Liver (tissue), 3 donors: Measurements from ENCODE around the gene PTPRD.

Source experiments
- MAX ChIP-seq: IDR thresholded peaks from 2 replicates; pipeline ENCODE4 v1.6.1; 2016; ENCODE audit warnings: antibody characterized with exemption
- RAD21 ChIP-seq, 2 donors: IDR thresholded peaks; 2 replicates each; pipeline ENCODE4 v1.6.1; 2016; ENCODE audit warnings: antibody characterized with exemption in 2 of 2, mild to moderate bottlenecking in 2 of 2
- SP1 ChIP-seq: IDR thresholded peaks from 2 replicates; pipeline ENCODE4 v1.6.1; 2018; ENCODE audit warnings: antibody characterized with exemption, mild to moderate bottlenecking
- YY1 ChIP-seq: IDR thresholded peaks from 2 replicates; pipeline ENCODE4 v1.6.1; 2016; ENCODE audit warnings: antibody characterized with exemption, mild to moderate bottlenecking
- TF ChIP-seq, protein P1 (sequence below): fragments of 150-350 bp; IDR thresholded peaks from 2 replicates; pipeline ENCODE4 v1.5.1; 2017; ENCODE audit warnings: improper control_type of control experiment, low read depth, low read length; ENCODE audit not compliant: missing input control
- TF ChIP-seq, protein P2 (sequence below): IDR thresholded peaks from 2 replicates; pipeline ENCODE4 v1.6.1; 2016; ENCODE audit warnings: antibody characterized with exemption, mild to moderate bottlenecking
- donor health status: healthy.
- donor health status: healthy.

GRCh38 chr9:8685825-8686224 lies 1927.0 kb downstream of the PTPRD start:
- TF ChIP-seq, protein P1, sequence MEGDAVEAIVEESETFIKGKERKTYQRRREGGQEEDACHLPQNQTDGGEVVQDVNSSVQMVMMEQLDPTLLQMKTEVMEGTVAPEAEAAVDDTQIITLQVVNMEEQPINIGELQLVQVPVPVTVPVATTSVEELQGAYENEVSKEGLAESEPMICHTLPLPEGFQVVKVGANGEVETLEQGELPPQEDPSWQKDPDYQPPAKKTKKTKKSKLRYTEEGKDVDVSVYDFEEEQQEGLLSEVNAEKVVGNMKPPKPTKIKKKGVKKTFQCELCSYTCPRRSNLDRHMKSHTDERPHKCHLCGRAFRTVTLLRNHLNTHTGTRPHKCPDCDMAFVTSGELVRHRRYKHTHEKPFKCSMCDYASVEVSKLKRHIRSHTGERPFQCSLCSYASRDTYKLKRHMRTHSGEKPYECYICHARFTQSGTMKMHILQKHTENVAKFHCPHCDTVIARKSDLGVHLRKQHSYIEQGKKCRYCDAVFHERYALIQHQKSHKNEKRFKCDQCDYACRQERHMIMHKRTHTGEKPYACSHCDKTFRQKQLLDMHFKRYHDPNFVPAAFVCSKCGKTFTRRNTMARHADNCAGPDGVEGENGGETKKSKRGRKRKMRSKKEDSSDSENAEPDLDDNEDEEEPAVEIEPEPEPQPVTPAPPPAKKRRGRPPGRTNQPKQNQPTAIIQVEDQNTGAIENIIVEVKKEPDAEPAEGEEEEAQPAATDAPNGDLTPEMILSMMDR, result no peak
- no peak for TF ChIP-seq MAX
- TF ChIP-seq SP1, result no peak
- TF ChIP-seq YY1, result no peak
- TF ChIP-seq, protein P2, sequence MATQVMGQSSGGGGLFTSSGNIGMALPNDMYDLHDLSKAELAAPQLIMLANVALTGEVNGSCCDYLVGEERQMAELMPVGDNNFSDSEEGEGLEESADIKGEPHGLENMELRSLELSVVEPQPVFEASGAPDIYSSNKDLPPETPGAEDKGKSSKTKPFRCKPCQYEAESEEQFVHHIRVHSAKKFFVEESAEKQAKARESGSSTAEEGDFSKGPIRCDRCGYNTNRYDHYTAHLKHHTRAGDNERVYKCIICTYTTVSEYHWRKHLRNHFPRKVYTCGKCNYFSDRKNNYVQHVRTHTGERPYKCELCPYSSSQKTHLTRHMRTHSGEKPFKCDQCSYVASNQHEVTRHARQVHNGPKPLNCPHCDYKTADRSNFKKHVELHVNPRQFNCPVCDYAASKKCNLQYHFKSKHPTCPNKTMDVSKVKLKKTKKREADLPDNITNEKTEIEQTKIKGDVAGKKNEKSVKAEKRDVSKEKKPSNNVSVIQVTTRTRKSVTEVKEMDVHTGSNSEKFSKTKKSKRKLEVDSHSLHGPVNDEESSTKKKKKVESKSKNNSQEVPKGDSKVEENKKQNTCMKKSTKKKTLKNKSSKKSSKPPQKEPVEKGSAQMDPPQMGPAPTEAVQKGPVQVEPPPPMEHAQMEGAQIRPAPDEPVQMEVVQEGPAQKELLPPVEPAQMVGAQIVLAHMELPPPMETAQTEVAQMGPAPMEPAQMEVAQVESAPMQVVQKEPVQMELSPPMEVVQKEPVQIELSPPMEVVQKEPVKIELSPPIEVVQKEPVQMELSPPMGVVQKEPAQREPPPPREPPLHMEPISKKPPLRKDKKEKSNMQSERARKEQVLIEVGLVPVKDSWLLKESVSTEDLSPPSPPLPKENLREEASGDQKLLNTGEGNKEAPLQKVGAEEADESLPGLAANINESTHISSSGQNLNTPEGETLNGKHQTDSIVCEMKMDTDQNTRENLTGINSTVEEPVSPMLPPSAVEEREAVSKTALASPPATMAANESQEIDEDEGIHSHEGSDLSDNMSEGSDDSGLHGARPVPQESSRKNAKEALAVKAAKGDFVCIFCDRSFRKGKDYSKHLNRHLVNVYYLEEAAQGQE, result no peak
- TF ChIP-seq RAD21 (IDR thresholded peaks at IDR 0.05), result no peak
